SK-N-SH (cell line): ENCODE data around the gene TRIM4. TPM values are rescaled to one million over a fixed set of nuclear protein-coding genes. Genes with fewer than 3 reads are reported as not detected.

Source experiments
- CTCF ChIA-PET: fragments of 300-600, 350-600 bp; formaldehyde crosslinking; extraction: SDS; loops from one replicate; lab custom pipeline; 2021; lab: Yijun Ruan, JAX
- POLR2A ChIA-PET: fragments of 350-600 bp; sonication (Branson Sonifier 250); formaldehyde crosslinking; extraction: SDS; loops from one replicate; lab custom pipeline; 2020; ENCODE audit warnings: antibody characterized with exemption, inconsistent platforms; lab: Yijun Ruan, JAX
- DNase-seq: peaks from one replicate; pipeline ENCODE4 v3.0.0; 2012
- H2AFZ ChIP-seq: fragments of 200-600 bp; sonication (generic); 2 replicates; pipeline ENCODE4 v1.8.1; 2016; ENCODE audit warnings: antibody characterized with exemption, mild to moderate bottlenecking, low read depth
- H3F3A ChIP-seq: fragments of 200-600 bp; sonication (generic); replicated peaks from 2 replicates; pipeline ENCODE3; 2016; ENCODE audit warnings: antibody characterized with exemption, mild to moderate bottlenecking; ENCODE audit not compliant: insufficient read depth
- H3K27ac ChIP-seq, 2 experiments: fragments of 200-500 bp in 1 of 2; fragments of 200-600 bp in 1 of 2; sonication (Bioruptor generic) in 1 of 2; sonication (generic), shearing (Covaris generic) in 1 of 2; 2 replicates each; pipeline versions ENCODE4 v1.5.1 to v1.6.1; 2014 to 2016; ENCODE audit warnings: low read depth in 2 of 2, inconsistent platforms in 1 of 2, low read length in 1 of 2, mild to moderate bottlenecking in 1 of 2, mixed read lengths in 1 of 2
- H3K27me3 ChIP-seq: fragments of 200-600 bp; sonication (generic), shearing (Covaris generic); 2 replicates; pipeline ENCODE4 v1.6.1; 2016; ENCODE audit warnings: mixed run types; ENCODE audit not compliant: insufficient read depth
- H3K36me3 ChIP-seq, 2 experiments: fragments of 200-500 bp in 1 of 2; fragments of 200-600 bp in 1 of 2; sonication (Bioruptor generic) in 1 of 2; sonication (generic) in 1 of 2; replicated peaks in 1 of 2; 2 replicates each; pipeline versions ENCODE3 to v1.5.1; 2014 to 2016; ENCODE audit warnings: low read length in 1 of 2, mild to moderate bottlenecking in 1 of 2; ENCODE audit not compliant: insufficient read depth in 2 of 2, control insufficient read depth in 1 of 2
- H3K4me1 ChIP-seq, 2 experiments: fragments of 200-500 bp in 1 of 2; fragments of 200-600 bp in 1 of 2; sonication (Bioruptor generic) in 1 of 2; sonication (generic), shearing (Covaris generic) in 1 of 2; 2 replicates each; pipeline versions ENCODE4 v1.5.1 to v1.6.1; 2014 to 2016; ENCODE audit warnings: low read depth in 1 of 2, low read length in 1 of 2, mixed run types in 1 of 2; ENCODE audit not compliant: insufficient read depth in 2 of 2, control insufficient read depth in 1 of 2
- H3K4me2 ChIP-seq: fragments of 200-600 bp; sonication (generic), shearing (Covaris generic); 2 replicates; pipeline ENCODE4 v1.6.1; 2017; ENCODE audit warnings: mixed run types
- H3K4me3 ChIP-seq, 2 experiments: fragments of 200-500 bp in 1 of 2; fragments of 200-600 bp in 1 of 2; sonication (Bioruptor generic) in 1 of 2; sonication (generic), shearing (Covaris generic) in 1 of 2; 2 replicates each; pipeline versions ENCODE4 v1.5.1 to v1.8.1; 2014 to 2016; ENCODE audit warnings: low read depth in 2 of 2, inconsistent platforms in 1 of 2, low read length in 1 of 2, mild to moderate bottlenecking in 1 of 2, mixed read lengths in 1 of 2, moderate library complexity in 1 of 2
- H3K79me2 ChIP-seq: fragments of 200-600 bp; sonication (generic); 2 replicates; pipeline ENCODE4 v1.8.1; 2017; ENCODE audit warnings: mild to moderate bottlenecking; ENCODE audit not compliant: insufficient read depth
- H3K9ac ChIP-seq: fragments of 200-600 bp; sonication (generic); 2 replicates; pipeline ENCODE4 v1.6.1; 2017; ENCODE audit warnings: mixed run types
- H3K9me2 ChIP-seq: fragments of 200-600 bp; sonication (generic); 2 replicates; pipeline ENCODE4 v1.6.1; 2017; ENCODE audit warnings: mixed run types
- H3K9me3 ChIP-seq: fragments of 200-600 bp; sonication (generic); 2 replicates; pipeline ENCODE4 v1.6.1; 2017; ENCODE audit warnings: mixed run types, mild to moderate bottlenecking, moderate library complexity
- H4K20me1 ChIP-seq: fragments of 200-600 bp; sonication (generic); 2 replicates; pipeline ENCODE4 v1.6.1; 2017; ENCODE audit warnings: mild to moderate bottlenecking, mixed run types; ENCODE audit not compliant: insufficient read depth
- ELF1 ChIP-seq: IDR thresholded peaks from 2 replicates; pipeline ENCODE4 v1.4.0; 2012
- EP300 ChIP-seq, 2 experiments: IDR thresholded peaks; 2 replicates each; pipeline versions ENCODE4 v1.4.0 to v1.6.1; 2012; ENCODE audit warnings: borderline replicate concordance in 1 of 2, low read depth in 1 of 2, low read length in 1 of 2
- EZH2phosphoT487 ChIP-seq: fragments of 200-600 bp; sonication (generic); IDR thresholded peaks from 2 replicates; pipeline ENCODE4 v1.6.1; 2017; ENCODE audit warnings: low read depth, mixed run types, mild to moderate bottlenecking, antibody characterized with exemption, moderate library complexity, borderline replicate concordance
- FOXM1 ChIP-seq: IDR thresholded peaks from 2 replicates; pipeline ENCODE4 v1.4.0; 2012; ENCODE audit warnings: low read depth, mild to moderate bottlenecking
- MXI1 ChIP-seq: IDR thresholded peaks from 2 replicates; pipeline ENCODE4 v1.6.1; 2012; ENCODE audit warnings: mild to moderate bottlenecking, low read depth, low read length, improper control_type of control experiment
- NFIC ChIP-seq: IDR thresholded peaks from 2 replicates; pipeline ENCODE4 v1.4.0; 2012; ENCODE audit warnings: borderline replicate concordance
- NRF1 ChIP-seq: IDR thresholded peaks from 2 replicates; pipeline ENCODE4 v1.6.1; 2012; ENCODE audit warnings: low read depth, mild to moderate bottlenecking, low read length
- POLR2AphosphoS5 ChIP-seq: IDR thresholded peaks from 2 replicates; pipeline ENCODE4 v1.6.1; 2012; ENCODE audit warnings: low read depth, low read length
- RCOR1 ChIP-seq: fragments of 150-350 bp; IDR thresholded peaks from 2 replicates; pipeline ENCODE4 v1.6.1; 2017; ENCODE audit warnings: antibody characterized with exemption, low read length
- RXRA ChIP-seq: IDR thresholded peaks from 2 replicates; pipeline ENCODE4 v1.4.0; 2012; ENCODE audit warnings: low read depth, mild to moderate bottlenecking, borderline replicate concordance
- TCF12 ChIP-seq: IDR thresholded peaks from 2 replicates; pipeline ENCODE4 v1.4.0; 2012
- TEAD4 ChIP-seq: IDR thresholded peaks from 2 replicates; pipeline ENCODE4 v1.4.0; 2012; ENCODE audit warnings: mild to moderate bottlenecking, borderline replicate concordance; ENCODE audit not compliant: insufficient read depth
- YY1 ChIP-seq: IDR thresholded peaks from 2 replicates; pipeline ENCODE4 v1.4.0; 2012; ENCODE audit warnings: low read depth, mild to moderate bottlenecking
- WGBS: methylation state at CpG from one replicate; pipeline ENCODE4 v1.1.6; 2017; ENCODE audit warnings: low lambda C conversion rate; 5-methylcytosine and 5-hydroxymethylcytosine counted together
- polyA plus RNA-seq, 3 experiments: library from polyadenylated mRNA; depleted of rRNA; stranded (reverse); fragments of >200 nt; gene quantifications; 2 replicates each; pipeline ENCODE4 v1.2.3, GENCODE V29; 2012
- TF ChIP-seq, protein P1 (sequence below): IDR thresholded peaks from 2 replicates; pipeline ENCODE4 v1.6.1; 2012; ENCODE audit warnings: mild to moderate bottlenecking, low read depth, low read length, moderate library complexity
- TF ChIP-seq, protein P2 (sequence below): IDR thresholded peaks from 2 replicates; pipeline ENCODE4 v1.4.0; 2012; ENCODE audit warnings: low read depth
- TF ChIP-seq, protein P3 (sequence below): IDR thresholded peaks from 2 replicates; pipeline ENCODE4; 2012
- TF ChIP-seq, protein P4 (sequence below): IDR thresholded peaks from 2 replicates; pipeline ENCODE4 v1.4.0; 2012; ENCODE audit warnings: low read depth, borderline replicate concordance
- TF ChIP-seq, protein P5 (sequence below): IDR thresholded peaks from 2 replicates; pipeline ENCODE4 v1.4.0; 2012; ENCODE audit warnings: low read depth, borderline replicate concordance

Gene TRIM4
- polyA plus RNA-seq, 1 of the 3 experiments (the other 2 are of a cell fraction) = 6.6 TPM

DNA sequence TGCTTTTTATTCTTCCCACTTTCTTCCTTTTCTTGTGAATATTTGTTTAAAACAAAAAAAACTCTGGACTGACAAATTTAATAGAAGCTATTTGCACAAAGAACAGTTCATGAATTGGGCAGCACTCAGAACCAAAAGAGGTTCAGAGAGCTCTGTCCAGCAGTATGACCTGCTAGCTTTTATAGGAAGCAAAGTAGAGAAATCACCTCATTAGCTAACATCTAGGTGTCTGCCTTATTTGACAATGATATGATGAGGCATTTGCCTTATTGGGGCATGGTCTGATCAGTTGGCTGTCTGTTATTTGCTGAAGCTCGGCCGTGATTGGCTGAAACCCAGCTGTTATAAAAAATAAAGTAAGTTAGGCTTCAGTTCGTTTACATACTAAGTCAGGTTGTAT, 819 bp upstream of the TRIM4 start:
- peak overlapping the region; percentile 80; the same call in 1 of the 2 replicates for H2AFZ ChIP-seq
- peak overlapping the region; percentile 59 to 64 for H3K4me3 ChIP-seq
- DNase-seq = no peak
- H3K9me3 ChIP-seq = peaks cover 11% of the 10 kb centered on the region; the same call in 1 of the 2 replicates
- no peak for TF ChIP-seq POLR2AphosphoS5
- TF ChIP-seq, protein P1, sequence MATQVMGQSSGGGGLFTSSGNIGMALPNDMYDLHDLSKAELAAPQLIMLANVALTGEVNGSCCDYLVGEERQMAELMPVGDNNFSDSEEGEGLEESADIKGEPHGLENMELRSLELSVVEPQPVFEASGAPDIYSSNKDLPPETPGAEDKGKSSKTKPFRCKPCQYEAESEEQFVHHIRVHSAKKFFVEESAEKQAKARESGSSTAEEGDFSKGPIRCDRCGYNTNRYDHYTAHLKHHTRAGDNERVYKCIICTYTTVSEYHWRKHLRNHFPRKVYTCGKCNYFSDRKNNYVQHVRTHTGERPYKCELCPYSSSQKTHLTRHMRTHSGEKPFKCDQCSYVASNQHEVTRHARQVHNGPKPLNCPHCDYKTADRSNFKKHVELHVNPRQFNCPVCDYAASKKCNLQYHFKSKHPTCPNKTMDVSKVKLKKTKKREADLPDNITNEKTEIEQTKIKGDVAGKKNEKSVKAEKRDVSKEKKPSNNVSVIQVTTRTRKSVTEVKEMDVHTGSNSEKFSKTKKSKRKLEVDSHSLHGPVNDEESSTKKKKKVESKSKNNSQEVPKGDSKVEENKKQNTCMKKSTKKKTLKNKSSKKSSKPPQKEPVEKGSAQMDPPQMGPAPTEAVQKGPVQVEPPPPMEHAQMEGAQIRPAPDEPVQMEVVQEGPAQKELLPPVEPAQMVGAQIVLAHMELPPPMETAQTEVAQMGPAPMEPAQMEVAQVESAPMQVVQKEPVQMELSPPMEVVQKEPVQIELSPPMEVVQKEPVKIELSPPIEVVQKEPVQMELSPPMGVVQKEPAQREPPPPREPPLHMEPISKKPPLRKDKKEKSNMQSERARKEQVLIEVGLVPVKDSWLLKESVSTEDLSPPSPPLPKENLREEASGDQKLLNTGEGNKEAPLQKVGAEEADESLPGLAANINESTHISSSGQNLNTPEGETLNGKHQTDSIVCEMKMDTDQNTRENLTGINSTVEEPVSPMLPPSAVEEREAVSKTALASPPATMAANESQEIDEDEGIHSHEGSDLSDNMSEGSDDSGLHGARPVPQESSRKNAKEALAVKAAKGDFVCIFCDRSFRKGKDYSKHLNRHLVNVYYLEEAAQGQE = peak; percentile 67; the same call in 1 of the 2 replicates
- TF ChIP-seq, all 33 proteins: peak for 1
- WGBS = 29% methylated on average over 3 of the region's 3 CpGs
- Histone ChIP-seq H3K4me2 (peak overlapping the region; percentile 61), H3K9ac (peak overlapping the region; percentile 65), H3K27me3 (peaks cover 20% of the 10 kb centered on the region; the same call in 1 of the 2 replicates), H3K27ac (peak overlapping the region in 1 of 2 experiments; percentile 64; a peak in 1 of 4 replicates), H3K79me2 (peaks cover 34% of the 10 kb centered on the region), H3K36me3 (no peaks in the 10 kb centered on the region), H3K9me2 (no peaks in the 10 kb centered on the region), H4K20me1 (no peaks in the 10 kb centered on the region), H3F3A (no peaks in the 10 kb centered on the region), H3K4me1 (no peaks in the 10 kb centered on the region; a peak in 1 of 4 replicates)
- CTCF ChIA-PET = interaction anchor here (0.8 to 4.7 kb wide), 7 partner anchors 9 to 161 kb away, joined by 3 to 29 read pairs (median 3); partner anchors contain the start of genes GJC3 and ZNF3
- POLR2A ChIA-PET = interaction anchor here (0.6 kb wide), 1 partner anchor 32 kb away, joined by 5 read pairs; no protein-coding TSS in a partner anchor

DNA sequence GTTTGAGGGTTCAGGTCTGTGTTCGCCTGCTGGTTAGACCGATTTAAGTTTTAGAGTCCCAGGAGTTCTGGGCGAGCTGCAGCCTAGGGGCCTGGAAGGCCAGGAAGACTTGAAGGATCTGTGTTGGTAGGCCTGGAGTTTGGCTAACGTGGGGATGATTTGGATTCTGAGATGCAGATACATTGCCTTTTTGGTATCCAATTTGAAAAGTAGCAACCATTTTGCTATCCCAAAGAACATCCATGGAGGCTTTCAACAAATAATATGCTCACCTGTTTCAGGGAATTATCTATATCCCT, 433 bp upstream of the TRIM4 start:
- Histone ChIP-seq H3K36me3 (no peaks in the 10 kb centered on the region), H3K9me2 (no peaks in the 10 kb centered on the region), H3K27me3 (peaks cover 19% of the 10 kb centered on the region; the same call in 1 of the 2 replicates), H3F3A (no peaks in the 10 kb centered on the region), H3K4me2 (peak overlapping the region; percentile 61), H2AFZ (peak overlapping the region; percentile 80), H3K4me1 (no peaks in the 10 kb centered on the region; a peak in 1 of 4 replicates), H3K9me3 (peaks cover 11% of the 10 kb centered on the region; the same call in 1 of the 2 replicates), H3K4me3 (peak overlapping the region; percentile 59 to 64), H3K79me2 (peaks cover 34% of the 10 kb centered on the region), H3K27ac (peak overlapping the region; percentile 24 to 64; a peak in 3 of 4 replicates), H4K20me1 (no peaks in the 10 kb centered on the region), H3K9ac (peak overlapping the region; percentile 65)
- ChIA-PET POLR2A (interaction anchor here (0.6 to 0.9 kb wide), 2 partner anchors 32 to 303 kb away, joined by 3 to 5 read pairs; partner anchors contain the start of gene ZSCAN25), CTCF (interaction anchor here (0.8 to 4.7 kb wide), 8 partner anchors 10 to 161 kb away, joined by 3 to 29 read pairs (median 10); partner anchors contain the start of genes GJC3 and ZNF3)
- 27% methylated on average over 4 of the region's 4 CpGs for WGBS
- DNase-seq = no peak
- TF ChIP-seq, protein P2, sequence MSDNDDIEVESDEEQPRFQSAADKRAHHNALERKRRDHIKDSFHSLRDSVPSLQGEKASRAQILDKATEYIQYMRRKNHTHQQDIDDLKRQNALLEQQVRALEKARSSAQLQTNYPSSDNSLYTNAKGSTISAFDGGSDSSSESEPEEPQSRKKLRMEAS = no peak
- TF ChIP-seq, protein P3, sequence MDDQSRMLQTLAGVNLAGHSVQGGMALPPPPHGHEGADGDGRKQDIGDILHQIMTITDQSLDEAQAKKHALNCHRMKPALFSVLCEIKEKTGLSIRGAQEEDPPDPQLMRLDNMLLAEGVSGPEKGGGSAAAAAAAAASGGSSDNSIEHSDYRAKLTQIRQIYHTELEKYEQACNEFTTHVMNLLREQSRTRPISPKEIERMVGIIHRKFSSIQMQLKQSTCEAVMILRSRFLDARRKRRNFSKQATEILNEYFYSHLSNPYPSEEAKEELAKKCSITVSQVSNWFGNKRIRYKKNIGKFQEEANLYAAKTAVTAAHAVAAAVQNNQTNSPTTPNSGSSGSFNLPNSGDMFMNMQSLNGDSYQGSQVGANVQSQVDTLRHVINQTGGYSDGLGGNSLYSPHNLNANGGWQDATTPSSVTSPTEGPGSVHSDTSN = no peak
- no peak for TF ChIP-seq NRF1
- no peak for TF ChIP-seq YY1
- TF ChIP-seq POLR2AphosphoS5 = no peak
- TF ChIP-seq, protein P4, sequence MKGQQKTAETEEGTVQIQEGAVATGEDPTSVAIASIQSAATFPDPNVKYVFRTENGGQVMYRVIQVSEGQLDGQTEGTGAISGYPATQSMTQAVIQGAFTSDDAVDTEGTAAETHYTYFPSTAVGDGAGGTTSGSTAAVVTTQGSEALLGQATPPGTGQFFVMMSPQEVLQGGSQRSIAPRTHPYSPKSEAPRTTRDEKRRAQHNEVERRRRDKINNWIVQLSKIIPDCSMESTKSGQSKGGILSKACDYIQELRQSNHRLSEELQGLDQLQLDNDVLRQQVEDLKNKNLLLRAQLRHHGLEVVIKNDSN = no peak
- TF ChIP-seq TEAD4 = no peak
- no peak for TF ChIP-seq MXI1
- no peak for TF ChIP-seq TCF12
- TF ChIP-seq RXRA = no peak
- no peak for TF ChIP-seq ELF1
- no peak for TF ChIP-seq EP300 (IDR thresholded peaks at IDR 0.05; ENCODE audit: borderline replicate concordance in 1 of 2, low read depth in 1 of 2, low read length in 1 of 2)
- TF ChIP-seq NFIC = no peak
- TF ChIP-seq, protein P5, sequence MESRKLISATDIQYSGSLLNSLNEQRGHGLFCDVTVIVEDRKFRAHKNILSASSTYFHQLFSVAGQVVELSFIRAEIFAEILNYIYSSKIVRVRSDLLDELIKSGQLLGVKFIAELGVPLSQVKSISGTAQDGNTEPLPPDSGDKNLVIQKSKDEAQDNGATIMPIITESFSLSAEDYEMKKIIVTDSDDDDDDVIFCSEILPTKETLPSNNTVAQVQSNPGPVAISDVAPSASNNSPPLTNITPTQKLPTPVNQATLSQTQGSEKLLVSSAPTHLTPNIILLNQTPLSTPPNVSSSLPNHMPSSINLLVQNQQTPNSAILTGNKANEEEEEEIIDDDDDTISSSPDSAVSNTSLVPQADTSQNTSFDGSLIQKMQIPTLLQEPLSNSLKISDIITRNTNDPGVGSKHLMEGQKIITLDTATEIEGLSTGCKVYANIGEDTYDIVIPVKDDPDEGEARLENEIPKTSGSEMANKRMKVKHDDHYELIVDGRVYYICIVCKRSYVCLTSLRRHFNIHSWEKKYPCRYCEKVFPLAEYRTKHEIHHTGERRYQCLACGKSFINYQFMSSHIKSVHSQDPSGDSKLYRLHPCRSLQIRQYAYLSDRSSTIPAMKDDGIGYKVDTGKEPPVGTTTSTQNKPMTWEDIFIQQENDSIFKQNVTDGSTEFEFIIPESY = no peak
- no peak for TF ChIP-seq FOXM1
- TF ChIP-seq EZH2phosphoT487 = no peak
- TF ChIP-seq RCOR1 = no peak
